Measurements from ENCODE around the gene CST3.

GRCh38 chr20:23654000-23654399, 16.2 kb upstream of the CST3 start:
- TF ChIP-seq CTCF (IDR thresholded peaks at IDR 0.05) (no peak), POLR2A (IDR thresholded peaks at IDR 0.05) (no peak)

All from heart left ventricle (tissue), 13 donors.